ENCODE data around the gene ADAM10.

GRCh38 chr15:58611731-58612676 lies 137.5 kb downstream of the ADAM10 start:
- TF ChIP-seq CTCF (IDR thresholded peaks at IDR 0.05) (no peak), EZH2 (IDR thresholded peaks at IDR 0.05; ENCODE audit: borderline replicate concordance, insufficient read depth, low read depth, low read length, poor library complexity, severe bottlenecking) (no peak)
